ENCODE data around the gene SDHB. TPM values are rescaled to one million over a fixed set of nuclear protein-coding genes. Genes with fewer than 3 reads are reported as not detected.

The SDHB gene
- total RNA-seq = 56.5 and 69.0 TPM in 2 replicates
- long read RNA-seq, transcript SDHB-201 (8 exons, 1,153 nt) = major isoform, 91 of 97 reads
- long read RNA-seq, partial matches to known transcripts = 2 of 97 reads
- long read RNA-seq, other reads (novel, unspliced or antisense) = 3 of 97 reads

DNA sequence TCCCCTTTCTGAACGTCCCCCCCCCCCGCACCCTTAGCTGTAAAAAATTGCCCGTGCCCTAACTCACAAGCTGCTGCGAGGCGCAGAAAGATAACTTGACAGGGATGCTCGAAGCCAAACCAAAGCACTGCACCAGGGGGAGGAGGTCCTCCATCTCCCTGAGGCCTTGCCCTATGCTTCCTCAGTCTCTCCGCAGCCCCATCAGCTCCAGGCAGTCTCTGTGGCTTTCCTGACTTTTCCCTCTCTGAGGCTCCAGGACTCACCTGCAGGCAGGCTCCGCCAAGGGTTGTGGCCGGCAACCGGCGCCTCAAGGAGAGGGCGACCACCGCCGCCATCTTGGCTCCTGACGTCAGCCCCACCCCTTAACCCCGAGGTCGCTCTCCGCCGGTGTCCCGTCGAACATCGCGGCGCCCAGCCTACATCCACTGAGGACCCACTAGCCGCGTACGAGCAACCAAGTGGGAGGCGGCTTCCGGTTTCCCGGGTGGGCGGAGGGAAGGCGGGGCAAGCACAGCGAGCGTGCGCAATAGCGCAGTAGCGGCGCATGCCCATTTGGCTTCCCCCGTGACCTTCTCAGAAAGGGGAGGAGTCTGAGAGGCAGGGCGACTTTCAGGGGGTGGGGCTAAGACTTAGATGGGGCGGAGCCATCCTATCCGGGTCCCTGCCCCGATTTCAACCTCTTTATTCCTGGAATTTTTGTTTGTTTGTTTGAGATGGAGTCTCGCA, at the start of gene SDHB:
TSS of gene SDHB (minus strand) at position 348 of the 726 bp plus-strand sequence. CDS start at position 335, 13 bp downstream.
- no peaks in the 10 kb centered on the region for H3K9me3 Mint-ChIP-seq (ENCODE audit: unreplicated experiment)
- H3K27me3 Mint-ChIP-seq (ENCODE audit: unreplicated experiment) = peaks cover 7% of the 10 kb centered on the region
- DNase-seq (ENCODE audit: extremely low spot score, unreplicated experiment) = peak; percentile 100
- peaks cover 5% of the 10 kb centered on the region for H3K36me3 Mint-ChIP-seq (ENCODE audit: unreplicated experiment)
- peaks cover 23% of the 10 kb centered on the region for H3K4me1 Mint-ChIP-seq (ENCODE audit: unreplicated experiment)
- H3K27ac Mint-ChIP-seq (ENCODE audit: unreplicated experiment) = peak within 1 kb of the TSS; percentile 98
- peak within 1 kb of the TSS; percentile 100 for H3K4me3 Mint-ChIP-seq (ENCODE audit: unreplicated experiment)
- TF ChIP-seq, protein P1, sequence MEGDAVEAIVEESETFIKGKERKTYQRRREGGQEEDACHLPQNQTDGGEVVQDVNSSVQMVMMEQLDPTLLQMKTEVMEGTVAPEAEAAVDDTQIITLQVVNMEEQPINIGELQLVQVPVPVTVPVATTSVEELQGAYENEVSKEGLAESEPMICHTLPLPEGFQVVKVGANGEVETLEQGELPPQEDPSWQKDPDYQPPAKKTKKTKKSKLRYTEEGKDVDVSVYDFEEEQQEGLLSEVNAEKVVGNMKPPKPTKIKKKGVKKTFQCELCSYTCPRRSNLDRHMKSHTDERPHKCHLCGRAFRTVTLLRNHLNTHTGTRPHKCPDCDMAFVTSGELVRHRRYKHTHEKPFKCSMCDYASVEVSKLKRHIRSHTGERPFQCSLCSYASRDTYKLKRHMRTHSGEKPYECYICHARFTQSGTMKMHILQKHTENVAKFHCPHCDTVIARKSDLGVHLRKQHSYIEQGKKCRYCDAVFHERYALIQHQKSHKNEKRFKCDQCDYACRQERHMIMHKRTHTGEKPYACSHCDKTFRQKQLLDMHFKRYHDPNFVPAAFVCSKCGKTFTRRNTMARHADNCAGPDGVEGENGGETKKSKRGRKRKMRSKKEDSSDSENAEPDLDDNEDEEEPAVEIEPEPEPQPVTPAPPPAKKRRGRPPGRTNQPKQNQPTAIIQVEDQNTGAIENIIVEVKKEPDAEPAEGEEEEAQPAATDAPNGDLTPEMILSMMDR (IDR thresholded peaks at IDR 0.05) = no peak

DNA sequence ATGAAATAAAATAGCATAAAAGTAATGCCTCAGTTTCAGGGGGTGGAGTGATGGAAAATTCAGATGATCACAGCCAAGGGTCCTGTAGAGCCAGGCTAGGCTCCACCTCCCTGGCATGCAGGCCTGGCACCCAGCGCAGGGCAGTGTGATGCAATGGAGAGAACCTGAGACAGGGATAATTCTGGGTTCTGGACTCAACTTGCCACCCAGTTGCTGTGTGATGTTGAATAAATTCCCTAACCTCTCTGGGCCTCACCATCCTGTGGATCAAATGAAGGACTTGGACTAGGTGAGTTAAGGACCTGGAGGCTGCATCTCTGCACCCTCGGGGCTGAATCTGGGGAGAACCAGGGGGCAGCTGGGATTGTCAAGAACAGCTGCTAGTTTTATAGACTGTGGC, 48.4 kb upstream of the SDHB start:
- TF ChIP-seq, protein P1 (IDR thresholded peaks at IDR 0.05) = no peak
- Mint-ChIP-seq H3K27ac (ENCODE audit: unreplicated experiment) (no peak overlapping the region), H3K27me3 (ENCODE audit: unreplicated experiment) (peaks cover 11% of the 10 kb centered on the region), H3K9me3 (ENCODE audit: unreplicated experiment) (no peaks in the 10 kb centered on the region), H3K4me3 (ENCODE audit: unreplicated experiment) (no peak overlapping the region), H3K36me3 (ENCODE audit: unreplicated experiment) (peaks cover 2% of the 10 kb centered on the region), H3K4me1 (ENCODE audit: unreplicated experiment) (peaks cover 28% of the 10 kb centered on the region)
- DNase-seq (ENCODE audit: extremely low spot score, unreplicated experiment) = no peak

GRCh38 chr1:17101261-17101660, 47.4 kb upstream of the SDHB start:
- Mint-ChIP-seq H3K9me3 (ENCODE audit: unreplicated experiment) (no peaks in the 10 kb centered on the region), H3K27me3 (ENCODE audit: unreplicated experiment) (peaks cover 9% of the 10 kb centered on the region), H3K4me1 (ENCODE audit: unreplicated experiment) (peaks cover 34% of the 10 kb centered on the region), H3K4me3 (ENCODE audit: unreplicated experiment) (no peak overlapping the region), H3K36me3 (ENCODE audit: unreplicated experiment) (peaks cover 2% of the 10 kb centered on the region), H3K27ac (ENCODE audit: unreplicated experiment) (no peak overlapping the region)
- no peak for DNase-seq (ENCODE audit: extremely low spot score, unreplicated experiment)
- TF ChIP-seq, protein P1 (IDR thresholded peaks at IDR 0.05) = no peak

- no peak overlapping the region for H3K27ac Mint-ChIP-seq (ENCODE audit: unreplicated experiment)
- H3K36me3 Mint-ChIP-seq (ENCODE audit: unreplicated experiment) = peaks cover 2% of the 10 kb centered on the region
- H3K4me1 Mint-ChIP-seq (ENCODE audit: unreplicated experiment) = peaks cover 39% of the 10 kb centered on the region
- peaks cover 4% of the 10 kb centered on the region for H3K27me3 Mint-ChIP-seq (ENCODE audit: unreplicated experiment)
- H3K9me3 Mint-ChIP-seq (ENCODE audit: unreplicated experiment) = no peaks in the 10 kb centered on the region
- H3K4me3 Mint-ChIP-seq (ENCODE audit: unreplicated experiment) = no peak overlapping the region
- TF ChIP-seq, protein P1 (IDR thresholded peaks at IDR 0.05) = no peak
- no peak for DNase-seq (ENCODE audit: extremely low spot score, unreplicated experiment)
These were observed 45.9 kb upstream of the SDHB start for GRCh38 chr1:17099616-17100340.
